ENCODE results near the gene CFAP77.
"Not testable (repeated sequence)": the region's sequence is repeated elsewhere in the genome, so short reads cannot be mapped to it uniquely, and the experiment has no call there.

Gene CFAP77
- 0 to 0.18 (median 0) reads per million in 4 experiments for total RNA-seq

GRCh38 chr9:132409828-132410528 lies at the start of gene CFAP77:
CFAP77 (plus strand) TSS chr9:132410211; CDS start chr9:132410272, 61 bp downstream.
- no peak for DNase-seq

GRCh38 chr9:132364068-132364467 lies 45.9 kb upstream of the CFAP77 start:
- DNase-seq: no peak

GRCh38 chr9:132365986-132366385 lies 44.0 kb upstream of the CFAP77 start:
- no peak for DNase-seq

- DNase-seq: no peak
Measured at GRCh38 chr9:132366481-132366880, 43.5 kb upstream of the CFAP77 start.

- DNase-seq: no peak
Measured at GRCh38 chr9:132367613-132368313, 42.2 kb upstream of the CFAP77 start.

- no peak for DNase-seq
Measured at GRCh38 chr9:132369421-132369820, 40.6 kb upstream of the CFAP77 start.

- DNase-seq: no peak
Measured at GRCh38 chr9:132370592-132370991, 39.4 kb upstream of the CFAP77 start.

- no peak for DNase-seq
Measured at GRCh38 chr9:132372177-132373095, 37.6 kb upstream of the CFAP77 start.

- not testable (repeated sequence) for DNase-seq
Measured at GRCh38 chr9:132377769-132378168, 32.2 kb upstream of the CFAP77 start.

- not testable (repeated sequence) for DNase-seq
Measured at GRCh38 chr9:132378416-132378815, 31.6 kb upstream of the CFAP77 start.

GRCh38 chr9:132381966-132382541 lies 28.0 kb upstream of the CFAP77 start:
- DNase-seq: no peak

- no peak for DNase-seq
Measured at GRCh38 chr9:132383462-132383883, 26.5 kb upstream of the CFAP77 start.

- DNase-seq: no peak
Measured at GRCh38 chr9:132384376-132384775, 25.6 kb upstream of the CFAP77 start.

- DNase-seq: no peak
Measured at GRCh38 chr9:132387133-132387532, 22.9 kb upstream of the CFAP77 start.

GRCh38 chr9:132390966-132391365 lies 19.0 kb upstream of the CFAP77 start:
- DNase-seq: no peak

GRCh38 chr9:132391449-132391848 lies 18.6 kb upstream of the CFAP77 start:
- no peak for DNase-seq

GRCh38 chr9:132395560-132395959 lies 14.5 kb upstream of the CFAP77 start:
- DNase-seq: no peak

- DNase-seq: no peak
Measured at GRCh38 chr9:132401824-132402223, 8.2 kb upstream of the CFAP77 start.

- DNase-seq: no peak
Measured at GRCh38 chr9:132404228-132404881, 5.7 kb upstream of the CFAP77 start.

- DNase-seq: peak; percentile 88
Measured at GRCh38 chr9:132406554-132407122, 3.4 kb upstream of the CFAP77 start, which contains the start of gene TTF1. TTF1 (minus strand) TSS chr9:132406840; CDS start chr9:132402821, 4,019 bp downstream.

- no peak for DNase-seq
Measured at GRCh38 chr9:132407196-132407595, 2.8 kb upstream of the CFAP77 start.

- DNase-seq: no peak
Measured at GRCh38 chr9:132408521-132408920, 1.5 kb upstream of the CFAP77 start.
